SKM-1 (cell line): Measurements from ENCODE around the gene COG7.
"Not testable (repeated sequence)": the region's sequence is repeated elsewhere in the genome, so short reads cannot be mapped to it uniquely, and the experiment has no call there.

Experiments
- DNase-seq: peaks from one replicate; lab custom pipeline; 2025; ENCODE audit not compliant: unreplicated experiment; lab: John Stamatoyannopoulos, UW

The COG7 gene

DNA sequence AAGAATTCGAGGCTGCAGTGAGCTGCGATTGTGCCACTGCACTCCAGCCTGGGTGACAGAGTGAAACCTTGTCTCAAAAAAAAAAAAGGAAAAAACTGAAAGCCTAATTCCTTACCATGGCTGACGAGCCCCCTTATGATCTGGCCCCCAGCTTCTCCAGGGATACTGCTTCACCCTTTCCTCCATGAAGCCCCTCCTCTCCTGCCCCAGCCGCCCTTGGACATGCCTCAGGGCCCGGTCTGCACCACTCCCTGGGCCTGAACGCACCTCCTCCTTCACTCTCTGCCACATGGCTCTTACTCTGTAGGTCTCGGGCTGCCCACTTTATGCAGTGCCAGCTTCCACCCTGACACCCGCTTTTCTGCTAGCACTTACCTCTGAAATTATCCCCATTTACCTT lies 65.3 kb downstream of the COG7 start:
- no peak for DNase-seq

DNA sequence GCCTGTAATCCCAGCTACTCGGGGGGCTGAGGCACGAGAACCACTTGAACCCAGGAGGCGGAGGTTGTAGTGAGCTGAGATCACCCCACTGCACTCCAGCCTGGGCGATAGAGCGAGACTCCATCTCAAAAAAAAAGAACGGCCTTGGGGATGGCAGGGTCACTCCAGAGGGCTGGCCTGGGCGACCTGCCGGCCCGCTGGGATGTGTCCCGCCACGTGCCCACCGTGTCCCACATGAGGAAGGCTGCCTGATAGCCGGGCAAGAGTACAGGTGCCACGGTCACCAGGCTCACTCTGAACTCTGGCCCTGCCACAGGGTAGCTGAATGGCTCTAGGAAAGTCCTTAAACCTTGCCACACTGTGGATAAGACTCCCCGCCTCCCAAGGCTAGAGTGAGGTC lies 67.5 kb downstream of the COG7 start:
- no peak for DNase-seq

DNA sequence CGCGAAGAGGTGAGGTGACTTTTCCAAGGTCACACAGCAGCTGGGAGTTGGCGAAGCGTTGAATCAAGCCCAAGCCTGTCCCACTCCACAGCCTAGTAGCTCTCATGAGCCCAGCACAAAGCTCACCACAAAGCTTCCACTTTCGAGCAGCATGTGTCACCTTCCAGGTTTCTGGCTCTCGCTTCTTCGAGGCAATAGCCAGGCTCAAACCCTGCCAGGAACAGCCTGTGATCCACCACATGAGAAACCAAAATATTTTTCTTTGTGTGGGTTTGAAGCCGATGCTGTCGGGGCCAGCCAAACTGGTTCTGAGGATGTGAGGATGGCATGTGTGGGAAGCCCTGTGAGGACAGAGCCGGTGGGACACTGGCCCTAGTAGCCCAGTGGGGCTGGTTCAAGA lies 68.1 kb downstream of the COG7 start:
- DNase-seq, result no peak

DNA sequence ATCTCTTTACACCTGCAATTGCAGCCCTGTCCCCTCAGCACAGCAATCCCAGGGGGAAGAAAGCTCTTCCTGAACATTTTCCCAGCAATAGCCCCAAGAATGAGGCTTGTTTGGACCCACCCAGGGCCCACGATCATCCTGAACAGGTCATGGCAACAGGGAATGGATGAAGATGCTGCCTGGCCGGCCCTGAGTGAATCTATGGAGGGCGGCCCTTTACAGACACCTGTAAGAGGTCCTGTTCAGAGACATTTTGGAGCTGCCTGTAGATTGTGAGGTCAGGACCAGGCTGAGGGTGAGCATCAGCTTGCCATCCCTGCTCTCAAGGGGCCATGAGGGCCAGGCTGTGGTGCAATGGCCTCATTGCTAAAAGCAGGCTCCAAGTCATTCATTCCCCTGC lies 69.1 kb downstream of the COG7 start:
- no peak for DNase-seq

DNA sequence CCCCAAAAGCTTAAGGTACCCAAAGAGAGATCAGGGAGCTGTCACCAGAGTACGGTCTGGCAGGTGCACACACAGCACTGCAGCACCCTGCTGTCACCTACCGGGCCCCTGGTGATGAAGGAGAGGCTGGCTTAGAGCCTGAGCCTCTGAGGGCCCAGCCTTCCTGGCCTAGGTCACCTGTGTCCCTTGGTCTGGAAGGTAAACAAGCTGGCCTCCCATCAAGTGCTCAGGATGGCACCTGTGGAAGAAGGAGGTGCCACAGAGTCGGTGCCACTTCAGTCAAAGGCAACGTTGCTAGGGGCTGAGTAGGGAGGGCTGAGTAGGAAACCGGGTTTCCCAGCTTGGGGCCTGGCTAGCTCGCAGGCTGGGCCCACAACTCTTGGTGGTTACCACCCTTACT lies 70.7 kb downstream of the COG7 start:
- DNase-seq, result no peak

DNA sequence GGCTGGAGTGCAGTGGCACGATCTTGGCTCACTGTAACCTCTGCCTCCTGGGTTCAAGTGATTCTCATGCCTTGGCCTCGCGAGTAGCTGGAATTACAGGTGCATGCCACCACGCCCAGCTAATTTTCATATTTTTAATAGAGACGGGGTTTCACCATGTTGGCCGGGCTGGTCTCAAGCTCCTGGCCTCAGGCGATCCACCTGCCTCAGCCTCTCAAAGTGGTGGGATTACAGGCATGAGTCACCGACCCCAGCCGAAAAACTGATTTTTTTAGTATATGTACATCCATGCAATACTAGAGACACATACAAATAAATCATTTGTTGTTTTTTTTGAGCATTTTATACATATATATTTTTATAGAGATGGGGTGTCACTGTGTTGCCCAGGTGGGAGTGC lies 71.3 kb downstream of the COG7 start:
- not testable (repeated sequence) for DNase-seq

DNA sequence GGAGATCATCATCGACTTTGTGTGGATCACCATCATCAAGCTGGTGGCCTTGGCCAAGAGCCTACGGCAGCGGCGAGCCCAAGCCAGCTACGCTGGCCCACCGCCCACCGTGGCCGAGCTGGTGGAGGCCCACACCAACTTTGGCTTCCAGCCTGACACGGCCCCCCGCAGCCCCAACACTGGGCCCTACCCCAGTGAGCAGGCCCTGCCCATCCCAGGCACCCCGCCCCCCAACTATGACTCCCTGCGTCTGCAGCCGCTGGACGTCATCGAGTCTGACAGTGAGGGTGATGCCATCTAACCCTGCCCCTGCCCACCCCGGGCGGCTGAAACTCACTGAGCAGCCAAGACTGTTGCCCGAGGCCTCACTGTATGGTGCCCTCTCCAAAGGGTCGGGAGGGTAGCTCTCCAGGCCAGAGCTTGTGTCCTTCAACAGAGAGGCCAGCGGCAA lies 72.5 kb downstream of the COG7 start:
- DNase-seq, result no peak

DNA sequence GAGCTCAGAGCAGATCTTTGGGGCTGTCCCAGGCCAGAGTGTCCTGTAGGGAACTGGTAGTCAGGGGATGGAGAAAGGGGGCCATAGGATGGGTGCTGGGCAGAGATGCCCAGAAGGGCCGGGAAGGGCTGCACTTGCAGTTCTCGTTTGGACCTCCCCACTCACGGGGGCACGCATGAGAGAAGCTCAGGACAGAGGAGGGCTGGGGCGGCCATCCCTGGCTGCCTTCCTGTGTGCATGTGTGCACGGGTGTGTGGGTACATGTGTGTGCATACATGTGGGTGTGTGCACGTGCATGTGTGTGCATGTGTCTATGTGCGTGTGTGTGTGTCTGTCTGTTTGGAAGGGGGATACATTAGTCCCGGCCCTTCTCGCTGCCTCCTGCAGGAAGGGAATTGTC lies 73.3 kb downstream of the COG7 start:
- DNase-seq, result no peak

DNA sequence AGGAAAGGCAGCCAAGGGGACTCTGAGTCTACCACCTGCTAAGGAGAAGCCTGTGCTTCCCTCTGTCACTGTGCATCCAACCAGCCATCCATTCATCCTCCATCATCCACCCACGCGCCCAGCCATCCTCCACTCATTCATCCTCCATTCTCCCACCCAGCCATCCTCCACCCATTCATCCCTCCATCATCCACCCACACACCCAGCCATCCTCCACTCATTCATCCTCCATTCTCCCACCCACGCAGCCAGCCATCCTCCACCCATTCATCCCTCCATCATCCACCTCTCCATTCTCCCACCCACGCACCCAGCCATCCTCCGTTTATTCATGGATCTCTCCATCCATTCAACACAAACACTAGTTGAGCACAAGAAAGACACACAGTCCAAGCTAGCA lies 74.1 kb downstream of the COG7 start:
- no peak for DNase-seq

DNA sequence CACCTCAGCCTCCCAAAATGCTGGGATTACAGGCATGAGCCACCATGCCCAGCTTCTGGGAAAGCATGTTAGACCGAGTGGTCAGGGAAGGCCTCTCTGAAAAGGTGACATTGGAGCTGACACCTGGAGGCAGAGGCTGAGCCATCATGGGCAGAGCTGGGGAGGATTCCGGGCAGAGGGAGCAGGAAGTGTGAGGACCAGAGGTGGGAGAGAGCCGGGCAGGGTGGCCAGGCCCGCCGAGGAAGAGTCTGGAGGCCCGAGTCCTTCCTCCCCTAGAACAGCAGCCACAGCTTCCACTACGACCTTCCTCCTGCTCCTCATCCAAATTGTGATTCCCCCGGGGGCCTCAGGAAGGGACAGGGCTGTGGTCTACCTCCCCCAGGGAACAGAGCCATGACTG lies 74.7 kb downstream of the COG7 start:
- no peak for DNase-seq

DNA sequence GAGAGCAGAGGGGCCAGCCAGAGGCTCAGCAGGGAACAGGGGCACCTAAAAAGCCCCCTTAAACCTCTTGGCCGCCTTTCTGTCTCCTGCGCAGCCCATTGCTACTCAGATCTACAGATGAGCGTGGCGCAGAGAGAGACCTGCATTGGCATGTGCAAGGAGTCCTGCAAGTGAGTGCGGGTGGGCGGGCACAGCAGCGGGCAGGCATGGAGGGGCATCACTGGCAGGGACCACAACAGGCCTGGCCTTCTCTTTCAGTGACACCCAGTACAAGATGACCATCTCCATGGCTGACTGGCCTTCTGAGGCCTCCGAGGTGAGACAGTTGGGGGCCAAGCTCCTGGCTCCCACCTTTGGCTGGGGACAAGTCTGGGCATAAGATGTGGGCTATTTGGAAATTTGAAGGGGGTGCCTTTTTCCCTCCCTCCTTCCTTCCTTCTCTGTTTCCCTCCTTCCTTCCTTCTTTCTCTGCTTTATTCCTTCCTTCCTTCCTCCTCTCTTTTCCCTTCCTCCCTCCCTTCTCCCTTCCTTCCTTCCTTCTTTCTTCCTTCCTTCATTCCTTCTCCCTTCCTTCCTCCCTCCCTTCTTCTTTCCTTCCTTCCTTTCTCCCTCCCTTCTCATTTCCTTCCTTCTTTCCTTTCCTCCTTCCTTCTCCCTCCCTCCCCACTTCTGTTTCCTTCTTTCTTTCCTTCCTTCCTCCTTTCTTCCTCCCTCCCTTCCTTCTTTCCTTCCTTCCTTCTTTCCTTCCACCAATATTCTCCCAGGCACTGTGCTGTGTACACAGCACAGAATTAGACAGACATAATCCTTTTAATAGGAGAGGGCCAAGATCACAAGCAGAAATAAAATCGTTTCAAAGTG lies 75.7 kb downstream of the COG7 start:
- DNase-seq, result no peak

DNA sequence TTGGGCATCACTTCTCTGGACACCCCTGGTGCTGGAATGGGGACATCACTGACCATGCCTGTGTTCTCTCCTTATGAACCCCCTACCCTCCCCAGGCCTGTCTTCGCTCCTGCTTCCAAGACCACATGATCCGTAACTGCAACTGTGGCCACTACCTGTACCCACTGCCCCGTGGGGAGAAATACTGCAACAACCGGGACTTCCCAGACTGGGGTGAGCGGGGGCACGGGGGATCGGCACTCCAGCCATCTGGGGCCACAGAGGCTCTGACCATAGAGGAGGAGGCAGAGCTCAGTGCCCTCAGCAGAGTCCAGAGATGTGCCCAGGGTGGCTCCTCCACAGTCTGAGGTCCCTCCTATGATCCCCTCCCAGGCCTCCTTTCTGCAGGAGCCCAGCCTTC lies 77.3 kb downstream of the COG7 start:
- no peak for DNase-seq

DNA sequence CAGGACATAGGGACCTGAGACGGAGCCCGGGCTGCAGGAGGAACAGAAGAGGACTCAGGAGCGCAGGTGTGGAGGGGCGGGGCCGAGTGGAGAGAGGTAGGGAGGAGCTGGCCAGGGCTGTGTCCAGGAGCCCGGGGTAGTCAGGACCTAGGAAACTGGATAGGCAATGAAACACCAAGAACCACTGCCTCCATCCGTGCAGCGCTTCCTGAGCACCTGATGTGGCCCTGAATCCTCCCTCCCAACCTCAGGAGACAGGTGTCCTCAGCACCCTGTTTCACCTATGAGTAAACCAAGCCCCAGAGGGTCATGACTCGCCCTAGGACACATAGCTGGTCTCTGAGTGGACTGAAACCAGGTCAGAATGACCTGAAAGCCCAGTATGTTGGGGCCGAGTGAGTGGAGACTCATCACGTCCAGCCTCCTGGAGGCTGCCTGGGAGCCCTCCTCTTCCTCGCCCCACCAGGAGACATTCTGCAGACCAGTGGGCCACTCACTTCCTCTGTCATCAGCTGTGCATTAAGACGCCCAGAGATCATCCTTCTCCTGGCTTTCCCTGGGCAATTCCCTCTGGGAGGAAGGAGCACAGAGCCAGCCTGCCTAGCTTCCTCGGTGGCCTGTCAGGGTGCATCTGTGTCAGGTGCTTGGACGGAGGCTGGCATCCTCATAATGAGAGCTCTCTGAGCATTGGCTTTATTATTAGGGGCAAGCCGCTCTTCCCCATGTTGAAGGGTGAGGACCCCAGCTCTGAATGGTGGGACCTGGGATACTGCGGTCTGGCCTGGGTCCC lies 78.1 kb downstream of the COG7 start:
- DNase-seq, result no peak

DNA sequence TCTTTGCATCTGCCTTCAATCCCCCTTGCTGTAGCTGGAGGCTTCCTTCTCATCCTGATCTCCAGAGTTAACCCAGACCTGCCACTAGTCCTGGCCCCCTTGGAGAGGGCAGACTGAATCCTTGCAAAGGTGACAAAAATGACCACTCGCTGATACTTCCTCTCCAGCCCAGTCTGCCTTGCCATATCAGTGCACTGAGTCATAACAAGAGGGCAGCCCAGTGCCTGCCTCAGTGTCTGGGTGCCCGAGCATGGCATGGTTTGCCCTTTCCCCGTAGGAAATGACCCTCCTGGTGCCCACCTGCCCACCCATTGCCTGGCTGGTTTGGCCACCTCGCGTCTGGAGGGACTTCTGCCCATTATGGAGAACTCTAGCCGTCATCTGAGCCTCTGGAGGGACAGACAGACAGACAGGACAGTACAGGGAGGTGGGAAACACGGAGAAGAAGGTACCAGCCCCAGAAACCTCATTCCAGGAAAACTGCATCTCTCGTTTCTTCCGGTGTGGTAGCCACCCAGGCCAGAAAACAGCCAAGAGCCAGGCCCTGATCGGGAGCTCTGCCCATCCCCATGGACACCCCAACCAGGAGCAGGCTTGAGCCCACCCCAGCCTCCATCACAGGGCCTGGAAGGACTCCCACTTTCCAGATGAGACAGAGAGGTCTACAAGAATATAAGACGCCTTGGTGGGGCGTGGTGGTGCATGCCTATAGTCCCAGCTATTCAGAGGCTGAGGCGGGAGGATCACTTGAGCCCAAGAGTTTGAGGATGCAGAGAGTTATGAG lies 79.4 kb downstream of the COG7 start:
- DNase-seq, result no peak

DNA sequence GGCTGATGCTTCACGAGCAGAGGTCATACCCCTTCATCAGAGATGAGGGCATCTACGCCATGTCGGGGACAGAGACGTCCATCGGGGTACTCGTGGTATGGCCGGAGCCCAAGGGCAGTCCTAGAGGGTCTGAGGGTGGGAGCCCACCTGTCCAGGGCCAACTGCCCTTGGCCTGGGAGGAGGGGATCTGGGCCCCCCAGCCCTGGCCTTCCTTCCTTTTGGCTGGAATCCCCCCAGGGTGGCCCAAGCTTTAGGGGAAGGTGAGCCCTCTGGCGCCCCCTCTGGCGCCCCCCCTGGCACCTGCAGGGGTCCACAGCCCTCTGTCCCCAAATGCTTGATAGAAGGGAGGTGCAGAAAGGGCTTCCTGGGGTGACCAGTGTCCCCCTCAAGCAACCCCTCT lies 81.6 kb downstream of the COG7 start:
- DNase-seq, result no peak

DNA sequence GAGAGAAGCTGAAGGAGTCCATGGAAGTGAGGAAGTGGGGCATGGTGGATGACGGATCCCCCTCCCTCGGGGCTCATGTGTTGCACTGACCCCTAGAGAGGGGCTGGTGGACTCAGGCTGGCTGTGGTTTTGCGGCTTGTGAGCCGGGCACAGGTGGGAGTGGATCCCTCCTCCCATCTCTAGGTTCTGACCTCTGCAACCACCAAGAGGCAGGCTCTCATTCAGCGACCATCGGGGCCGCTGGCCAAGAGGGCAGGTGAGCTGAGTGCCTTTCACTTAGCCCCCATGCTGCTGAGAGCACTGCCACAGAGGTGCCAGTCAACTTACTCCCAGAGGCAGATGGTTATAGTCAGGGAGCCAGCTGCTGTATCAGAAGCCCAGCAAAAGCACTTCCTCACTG lies 83.6 kb downstream of the COG7 start:
- no peak for DNase-seq

DNA sequence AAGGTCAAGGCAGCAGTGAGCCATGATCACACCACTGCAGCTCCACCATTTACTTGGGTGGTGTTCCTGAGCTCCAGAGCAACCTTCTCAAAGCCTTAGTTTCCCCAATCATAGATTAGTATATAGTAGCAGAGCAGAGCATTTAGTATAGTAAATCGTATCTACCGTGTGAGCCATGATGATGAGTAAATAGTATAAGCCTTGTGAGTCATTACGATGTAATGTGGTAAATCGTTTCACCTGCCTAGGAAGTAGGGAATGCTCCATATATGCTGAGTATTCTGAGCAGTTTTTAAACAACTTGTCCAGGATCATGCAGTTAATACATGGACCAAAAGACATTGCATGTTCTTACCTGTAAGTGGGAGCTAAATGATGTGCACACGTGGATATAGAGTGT lies 84.5 kb downstream of the COG7 start:
- no peak for DNase-seq

DNA sequence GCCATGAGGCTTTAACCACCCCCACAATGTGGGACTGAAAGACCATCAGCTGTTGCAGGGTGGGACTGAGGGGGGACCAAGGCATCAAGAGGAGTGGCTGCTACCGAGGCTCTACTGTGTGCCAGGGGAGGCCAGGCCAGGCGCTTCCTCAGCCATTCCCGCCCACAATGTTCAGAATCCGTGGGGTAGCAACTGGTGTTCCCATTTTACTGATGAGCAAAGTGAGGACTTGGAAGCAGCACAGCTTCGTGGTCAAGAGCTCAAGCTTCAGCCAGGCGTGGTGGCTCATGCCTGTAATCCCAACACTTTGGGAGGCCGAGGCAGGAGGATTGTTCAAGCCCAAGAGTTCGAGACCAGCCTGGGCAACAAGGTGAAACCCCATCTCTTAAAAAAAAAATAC lies 85.0 kb downstream of the COG7 start:
- no peak for DNase-seq

DNA sequence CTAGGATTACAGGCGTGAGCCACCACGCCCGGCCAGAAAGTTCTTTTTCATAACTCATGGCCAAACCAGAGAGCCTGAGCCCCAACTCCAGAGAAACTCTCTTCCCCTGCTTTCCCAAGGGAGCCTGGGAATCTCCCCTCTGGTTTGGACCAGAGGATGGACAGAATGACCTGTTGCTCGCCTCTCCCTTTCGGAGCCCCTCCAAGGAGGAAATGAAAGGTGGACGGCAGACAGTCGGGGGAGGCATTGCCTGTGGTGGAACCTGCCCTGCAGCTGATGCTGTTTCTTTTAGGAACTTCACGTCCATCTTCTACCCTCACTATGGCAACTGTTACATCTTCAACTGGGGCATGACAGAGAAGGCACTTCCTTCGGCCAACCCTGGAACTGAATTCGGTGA lies 85.4 kb downstream of the COG7 start:
- DNase-seq, result no peak

DNA sequence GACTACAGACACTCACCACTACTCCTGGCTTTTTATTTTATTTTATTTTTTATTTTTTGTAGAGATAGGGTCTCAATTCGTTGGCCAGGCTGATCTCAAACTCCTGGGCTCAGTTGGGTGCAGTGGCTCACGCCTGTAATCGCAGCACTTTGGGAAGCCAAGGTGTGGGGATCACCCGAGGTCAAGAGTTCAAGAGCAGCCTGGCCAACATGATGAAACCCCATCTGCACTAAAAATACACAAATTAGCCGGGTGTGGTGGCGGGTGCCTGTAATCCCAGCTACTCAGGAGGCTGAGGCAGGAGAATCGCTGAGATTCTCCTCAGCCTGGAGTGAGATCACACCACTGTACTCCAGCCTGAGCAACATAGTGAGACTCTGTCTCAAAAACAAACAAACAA lies 86.6 kb downstream of the COG7 start:
- not testable (repeated sequence) for DNase-seq

DNA sequence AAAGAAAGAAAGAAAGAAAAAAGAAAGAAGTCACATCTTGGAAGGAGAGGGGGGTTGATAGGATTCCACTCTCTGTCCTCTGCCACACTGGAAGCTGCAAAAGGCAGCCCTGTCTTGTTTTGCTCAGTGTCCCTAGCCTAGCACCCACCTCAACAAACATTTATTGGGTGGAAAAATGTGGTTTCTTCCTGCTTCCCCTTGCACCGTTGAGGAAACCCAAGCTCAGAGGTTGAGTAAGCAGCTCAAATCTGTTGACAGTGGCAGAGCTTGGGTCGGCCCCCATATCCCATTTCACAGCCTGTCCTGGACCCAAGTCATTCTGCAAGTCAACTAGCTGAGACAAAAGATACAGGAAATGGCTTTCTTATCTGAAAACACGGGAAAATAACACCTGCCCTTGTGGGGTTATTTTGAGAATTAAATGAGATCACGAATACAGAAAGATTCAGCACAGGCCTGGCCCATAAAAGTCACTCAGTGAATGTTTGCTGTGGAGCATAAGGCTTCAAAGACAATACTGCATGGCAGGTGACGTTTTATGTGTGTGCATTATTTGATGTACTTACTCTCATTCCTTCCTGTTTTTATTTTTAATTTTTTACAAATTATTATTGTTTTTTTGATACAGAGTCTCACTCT lies 87.3 kb downstream of the COG7 start:
- DNase-seq, result no peak
